Subcutaneous abdominal adipose tissue (tissue), 5 donors: ENCODE data around the gene KCNMA1.

Experiments used
- H3K27ac ChIP-seq: one replicate; pipeline ENCODE4 v1.7.0; 2013; ENCODE audit warnings: low read depth, mild to moderate bottlenecking, inconsistent platforms, low read length, moderate library complexity
- H3K27me3 ChIP-seq, 5 donors: one replicate each; pipeline ENCODE4 v1.7.0; 2013; ENCODE audit warnings: low read length in 5 of 5, inconsistent platforms in 1 of 5; ENCODE audit not compliant: control insufficient read depth in 5 of 5, insufficient read depth in 4 of 5
- H3K36me3 ChIP-seq, 5 donors: one replicate each; pipeline ENCODE4 v1.7.0; 2013; ENCODE audit warnings: low read length in 5 of 5; ENCODE audit not compliant: control insufficient read depth in 5 of 5, insufficient read depth in 5 of 5
- H3K4me1 ChIP-seq, 5 donors: one replicate each; pipeline ENCODE4 v1.7.0; 2013; ENCODE audit warnings: low read length in 5 of 5, mild to moderate bottlenecking in 3 of 5, moderate library complexity in 1 of 5; ENCODE audit not compliant: control insufficient read depth in 5 of 5, insufficient read depth in 5 of 5
- H3K4me3 ChIP-seq, 5 donors: one replicate each; pipeline ENCODE4 v1.7.0; 2013; ENCODE audit warnings: low read length in 5 of 5, low read depth in 1 of 5
- H3K9ac ChIP-seq, 5 donors: one replicate each; pipeline ENCODE4 v1.7.0; 2013; ENCODE audit warnings: low read length in 5 of 5, mild to moderate bottlenecking in 4 of 5, moderate library complexity in 3 of 5
- H3K9me3 ChIP-seq, 5 donors: one replicate each; pipeline ENCODE4 v1.7.0; 2013; ENCODE audit warnings: low read length in 5 of 5; ENCODE audit not compliant: control insufficient read depth in 5 of 5
- donor health status: healthy.
- donor health status: healthy.
- donor health status: healthy.
- donor health status: healthy.
- donor health status: healthy.

The KCNMA1 gene

DNA sequence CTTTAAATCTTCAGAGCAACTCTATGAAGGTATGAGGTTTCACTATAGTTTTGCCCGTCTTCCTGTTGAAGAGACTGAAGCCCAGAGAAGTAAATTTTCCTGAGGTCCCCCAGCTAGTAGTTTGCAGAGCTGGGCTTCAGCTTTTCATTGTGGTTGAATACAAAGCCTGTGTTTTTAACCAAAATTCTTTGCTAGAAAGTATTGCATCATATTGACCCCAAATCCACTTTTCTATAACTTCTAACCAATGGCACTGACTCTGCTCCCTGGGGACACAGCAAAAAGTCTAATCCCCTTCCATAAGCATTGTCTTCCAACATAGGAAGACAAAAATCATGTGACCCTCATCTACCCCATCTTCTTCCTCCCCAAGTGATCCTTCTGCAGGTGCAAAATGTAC lies 93.0 kb downstream of the KCNMA1 start:
- H3K4me3 ChIP-seq, result no peak overlapping the region
- H3K9ac ChIP-seq, result no peak overlapping the region
- no peaks in the 10 kb centered on the region for H3K27me3 ChIP-seq
- H3K36me3 ChIP-seq, result no peaks in the 10 kb centered on the region
- H3K4me1 ChIP-seq, result peaks cover 0 to 4% (median 0%) of the 10 kb centered on the region in 5 donors
- peaks cover 0 to 13% (median 4%) of the 10 kb centered on the region in 5 donors for H3K9me3 ChIP-seq
- H3K27ac ChIP-seq, result no peak overlapping the region

DNA sequence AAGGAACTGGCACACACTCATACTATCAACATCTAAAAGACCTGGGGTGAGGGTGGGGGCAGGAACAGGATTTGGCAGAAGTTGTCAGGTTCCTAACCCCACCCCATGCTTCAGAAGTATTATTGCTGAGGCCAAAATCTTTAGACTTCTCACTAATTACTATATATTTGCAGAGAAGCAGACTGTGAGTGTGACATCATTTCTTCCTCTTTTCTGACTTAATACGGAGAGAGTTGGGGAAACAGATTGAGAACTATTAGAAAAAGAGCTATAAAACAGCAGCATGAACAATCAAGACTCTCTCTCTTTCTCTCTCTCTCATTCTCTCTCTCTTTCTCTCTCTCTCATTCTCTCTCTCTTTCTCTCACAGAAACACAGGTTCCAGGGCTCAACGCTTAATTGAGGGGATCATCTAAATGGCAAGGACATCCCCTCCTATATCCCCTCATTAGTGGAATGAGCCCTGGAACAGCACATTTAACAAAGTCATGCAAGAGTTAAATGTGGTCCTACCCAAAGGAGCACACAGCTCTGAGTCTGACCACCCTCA lies 94.8 kb downstream of the KCNMA1 start:
- no peaks in the 10 kb centered on the region for H3K36me3 ChIP-seq
- no peak overlapping the region for H3K27ac ChIP-seq
- peaks cover 0 to 13% (median 4%) of the 10 kb centered on the region in 5 donors for H3K9me3 ChIP-seq
- peaks cover 0 to 4% (median 0%) of the 10 kb centered on the region in 5 donors for H3K4me1 ChIP-seq
- H3K27me3 ChIP-seq, result no peaks in the 10 kb centered on the region
- no peak overlapping the region for H3K4me3 ChIP-seq
- no peak overlapping the region for H3K9ac ChIP-seq

DNA sequence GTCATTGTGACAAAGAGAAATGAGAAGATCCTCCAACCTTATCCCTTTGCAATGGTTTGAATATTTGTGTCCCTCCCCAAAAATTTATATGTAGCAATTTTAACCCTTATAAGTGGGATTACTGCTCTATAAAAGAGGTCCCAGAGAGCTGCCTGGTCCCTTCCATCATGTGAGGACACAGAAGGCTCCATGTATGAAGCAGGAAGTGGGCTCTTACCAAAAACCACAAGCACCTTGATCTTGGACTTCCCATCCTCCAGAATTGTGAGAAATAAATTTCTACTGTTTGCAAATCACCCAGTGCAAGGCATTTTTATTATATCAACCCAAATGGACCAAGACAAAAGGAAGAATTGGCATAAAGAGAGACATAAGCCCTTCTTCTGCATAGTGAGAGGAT lies 95.7 kb downstream of the KCNMA1 start:
- Histone ChIP-seq H3K4me1 (peaks cover 0 to 4% (median 0%) of the 10 kb centered on the region in 5 donors), H3K9ac (no peak overlapping the region), H3K4me3 (no peak overlapping the region), H3K9me3 (peaks cover 0 to 13% (median 4%) of the 10 kb centered on the region in 5 donors), H3K36me3 (no peaks in the 10 kb centered on the region), H3K27ac (no peak overlapping the region), H3K27me3 (no peaks in the 10 kb centered on the region)

DNA sequence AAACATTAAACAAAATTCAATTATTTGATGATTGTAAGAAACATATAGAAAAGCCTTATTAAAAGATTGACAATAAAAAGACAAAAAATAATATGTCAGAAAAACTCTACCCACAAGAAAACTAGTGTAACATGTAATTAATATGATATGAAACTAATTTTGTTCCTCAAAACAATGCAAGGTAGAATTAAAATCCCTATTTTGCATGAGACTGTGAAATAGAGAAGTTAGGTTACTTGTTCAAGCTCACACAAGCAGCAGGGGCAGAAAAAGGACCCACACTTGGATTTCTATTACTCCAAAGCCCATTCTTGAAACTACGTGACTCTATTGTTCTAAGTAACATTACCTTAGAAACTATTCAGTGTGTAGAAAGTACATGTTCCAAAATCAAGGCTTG lies 96.4 kb downstream of the KCNMA1 start:
- Histone ChIP-seq H3K9me3 (peaks cover 0 to 13% (median 4%) of the 10 kb centered on the region in 5 donors), H3K27ac (no peak overlapping the region), H3K36me3 (no peaks in the 10 kb centered on the region), H3K4me1 (peaks cover 0 to 4% (median 0%) of the 10 kb centered on the region in 5 donors), H3K4me3 (no peak overlapping the region), H3K27me3 (no peaks in the 10 kb centered on the region), H3K9ac (no peak overlapping the region)

DNA sequence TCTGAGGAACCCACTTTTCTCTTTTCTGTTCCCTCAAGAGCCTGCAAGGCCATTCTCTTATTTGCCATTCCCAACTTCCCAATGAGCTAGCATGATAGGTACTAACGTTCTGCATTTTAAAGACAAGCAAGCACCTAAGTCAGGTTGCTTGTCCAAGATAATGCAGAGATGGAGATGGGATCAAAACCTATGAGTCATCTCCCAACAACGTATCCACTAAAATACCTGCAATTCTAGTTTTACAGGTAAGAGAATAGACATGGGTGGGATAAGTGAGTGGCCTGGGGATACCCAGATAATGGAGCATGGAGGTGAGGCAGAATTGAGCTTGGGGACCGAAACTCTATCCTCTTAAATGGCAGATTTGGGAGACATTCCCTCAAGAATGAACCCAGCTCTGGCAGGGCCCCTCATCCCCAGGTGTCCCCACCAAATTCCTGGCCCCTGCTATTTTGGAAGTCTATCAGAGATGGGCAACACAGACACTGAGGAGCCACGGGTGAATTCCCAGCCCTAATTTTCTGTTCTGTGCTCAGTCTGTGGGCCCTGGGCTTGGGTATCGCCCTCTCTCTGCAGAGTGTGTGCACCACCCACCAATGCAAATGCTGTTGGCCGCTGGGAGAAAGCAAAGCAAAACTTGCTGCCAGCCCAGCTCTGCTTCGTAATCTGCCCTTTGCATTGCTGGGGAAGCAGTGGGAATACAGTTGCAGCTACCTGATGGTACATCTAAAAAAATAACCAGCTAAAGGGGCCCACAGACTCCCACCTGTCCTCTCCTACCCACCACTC lies 98.3 kb downstream of the KCNMA1 start:
- Histone ChIP-seq H3K9me3 (peaks cover 0 to 13% (median 4%) of the 10 kb centered on the region in 5 donors), H3K36me3 (no peaks in the 10 kb centered on the region), H3K4me3 (no peak overlapping the region), H3K9ac (no peak overlapping the region), H3K27me3 (no peaks in the 10 kb centered on the region), H3K4me1 (peaks cover 0 to 4% (median 0%) of the 10 kb centered on the region in 5 donors), H3K27ac (no peak overlapping the region)

DNA sequence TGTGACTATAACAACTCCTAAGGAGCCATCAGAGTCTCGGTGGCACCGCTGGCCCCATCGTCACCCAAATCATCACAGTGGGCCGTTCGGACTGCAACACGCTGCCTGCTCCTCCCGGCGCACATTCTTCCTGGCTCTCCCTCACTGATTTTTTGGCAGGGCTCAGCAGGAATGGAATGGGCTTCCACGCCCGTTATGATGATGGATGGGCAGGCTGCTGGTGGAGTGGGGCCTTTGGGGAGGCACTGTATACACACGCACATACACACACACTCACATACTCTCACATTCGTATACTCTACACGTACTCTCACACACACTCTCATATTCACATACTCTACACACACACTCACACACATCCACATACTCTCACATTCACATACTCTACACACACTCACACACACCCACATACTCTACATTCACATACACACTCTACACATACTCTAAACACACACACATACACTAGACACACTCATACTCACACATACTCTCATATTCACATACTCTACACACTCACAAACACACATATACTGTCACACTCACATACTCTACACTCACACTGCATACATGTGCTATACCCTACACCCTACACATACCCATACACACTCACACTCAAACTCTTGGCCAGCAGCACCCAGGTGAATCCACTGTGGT lies 99.8 kb downstream of the KCNMA1 start:
- H3K27ac ChIP-seq, result no peak overlapping the region
- peaks cover 0 to 8% (median 0%) of the 10 kb centered on the region in 5 donors for H3K4me1 ChIP-seq
- no peaks in the 10 kb centered on the region for H3K36me3 ChIP-seq
- H3K9me3 ChIP-seq, result peaks cover 0 to 8% (median under 1%) of the 10 kb centered on the region in 5 donors
- no peak overlapping the region for H3K4me3 ChIP-seq
- no peak overlapping the region for H3K9ac ChIP-seq
- H3K27me3 ChIP-seq, result no peaks in the 10 kb centered on the region

DNA sequence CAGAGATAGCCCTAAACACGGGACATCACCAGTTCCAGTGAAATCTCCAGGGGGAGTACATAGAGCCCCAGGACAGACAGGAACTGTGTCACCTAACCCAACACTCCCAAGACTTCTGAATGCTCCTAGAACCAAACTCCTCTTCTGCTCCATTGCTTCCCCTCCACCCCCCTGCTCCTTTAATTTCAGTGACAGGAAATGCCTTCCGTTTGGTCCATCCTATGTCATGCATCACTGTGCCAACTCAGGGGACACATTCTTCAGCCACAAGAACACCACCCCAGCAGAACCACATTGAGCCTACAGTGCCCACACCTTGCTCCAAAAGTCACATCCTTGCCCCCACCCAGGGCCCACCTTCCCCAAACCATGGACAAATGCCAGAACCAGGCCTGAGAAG lies 100.5 kb downstream of the KCNMA1 start:
- Histone ChIP-seq H3K4me1 (peaks cover 0 to 13% (median 2%) of the 10 kb centered on the region in 5 donors), H3K9me3 (peaks cover 0 to 7% (median 0%) of the 10 kb centered on the region in 5 donors), H3K27me3 (no peaks in the 10 kb centered on the region), H3K36me3 (no peaks in the 10 kb centered on the region), H3K4me3 (no peak overlapping the region), H3K9ac (no peak overlapping the region), H3K27ac (no peak overlapping the region)

DNA sequence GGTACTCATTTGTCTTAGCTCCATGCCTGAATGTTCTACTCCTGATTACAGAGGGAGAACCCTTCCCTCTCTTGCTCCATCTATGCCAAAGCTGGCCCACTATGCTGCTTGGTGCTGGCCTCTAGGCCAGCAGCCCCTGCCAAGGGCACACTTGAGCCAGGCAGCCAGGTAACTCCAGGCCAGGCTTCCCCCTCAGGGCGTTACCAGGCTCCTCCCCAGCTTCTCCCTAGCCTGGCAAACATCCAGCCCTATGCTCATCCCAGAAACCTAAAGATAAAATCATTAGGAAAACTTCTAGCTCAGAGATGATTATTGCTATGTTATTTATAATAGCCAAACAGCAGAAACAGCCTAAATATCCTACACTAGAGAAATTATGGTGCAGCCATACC lies 103.7 kb downstream of the KCNMA1 start:
- no peak overlapping the region for H3K9ac ChIP-seq
- peaks cover 0 to 33% (median 6%) of the 10 kb centered on the region in 5 donors for H3K4me1 ChIP-seq
- H3K4me3 ChIP-seq, result no peak overlapping the region
- H3K27ac ChIP-seq, result no peak overlapping the region
- no peaks in the 10 kb centered on the region for H3K9me3 ChIP-seq
- no peaks in the 10 kb centered on the region for H3K36me3 ChIP-seq
- H3K27me3 ChIP-seq, result no peaks in the 10 kb centered on the region

DNA sequence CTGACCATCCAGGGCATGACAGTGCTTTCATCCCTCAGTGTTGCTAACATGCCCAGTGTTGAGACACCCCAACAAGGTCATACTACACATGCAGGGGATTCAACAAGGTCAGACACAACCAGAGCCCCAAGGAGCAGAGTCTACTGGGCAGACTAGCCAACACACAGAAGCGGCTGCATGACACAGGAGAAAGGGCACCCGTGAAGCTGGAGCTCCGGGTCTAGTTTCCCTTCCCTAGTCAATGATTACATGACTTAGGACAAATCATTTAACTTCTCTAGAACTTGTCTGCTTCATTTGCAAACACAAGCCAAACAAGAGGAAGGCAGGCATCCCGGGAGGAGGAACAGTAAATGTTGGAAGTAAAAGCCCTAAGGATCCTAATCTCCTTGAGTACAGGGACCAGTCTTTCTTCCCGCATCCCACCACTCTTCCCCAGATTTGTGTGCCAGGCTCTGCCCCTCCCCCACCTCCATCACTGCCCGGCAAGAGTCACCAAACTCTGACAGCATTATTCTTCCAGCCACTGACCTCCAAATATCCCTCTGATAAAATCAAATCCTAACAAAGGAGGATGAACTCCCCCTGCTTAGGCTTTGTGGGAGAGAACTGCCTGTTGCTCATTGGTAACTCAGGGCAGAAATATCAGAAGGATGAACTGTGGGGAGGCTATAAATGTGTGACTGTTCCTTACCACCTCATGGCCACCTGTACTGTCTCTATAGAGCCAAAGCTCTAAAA lies 104.3 kb downstream of the KCNMA1 start:
- H3K27ac ChIP-seq, result no peak overlapping the region
- H3K9ac ChIP-seq, result no peak overlapping the region

More for the DNA sequence above, 104.3 kb downstream of the KCNMA1 start:
- H3K36me3 ChIP-seq, result no peaks in the 10 kb centered on the region
- no peak overlapping the region for H3K4me3 ChIP-seq
- H3K27me3 ChIP-seq, result no peaks in the 10 kb centered on the region
- peaks cover 0 to 33% (median 6%) of the 10 kb centered on the region in 5 donors for H3K4me1 ChIP-seq
- no peaks in the 10 kb centered on the region for H3K9me3 ChIP-seq
